T47D (cell line): ENCODE results near the gene SH2D7.

Source experiments
- DNase-seq, 2 experiments: peaks; one replicate each; pipeline versions ENCODE4 v3.0.0 to v3.0.0-alpha.2; 2011 to 2012; ENCODE audit warnings: low read depth in 1 of 2, low spot score in 1 of 2
- JUND ChIP-seq: IDR thresholded peaks from 2 replicates; pipeline ENCODE4 v1.6.1; 2012; ENCODE audit warnings: low read depth
- in situ Hi-C: cut with HindIII; loops from 2 replicates; pipeline ENCODE4 v1.10.0; 2016; ENCODE audit warnings: low sequenced_read_pairs, low pct_unique_long_range_greater_than_20kb

SH2D7 gene

DNA sequence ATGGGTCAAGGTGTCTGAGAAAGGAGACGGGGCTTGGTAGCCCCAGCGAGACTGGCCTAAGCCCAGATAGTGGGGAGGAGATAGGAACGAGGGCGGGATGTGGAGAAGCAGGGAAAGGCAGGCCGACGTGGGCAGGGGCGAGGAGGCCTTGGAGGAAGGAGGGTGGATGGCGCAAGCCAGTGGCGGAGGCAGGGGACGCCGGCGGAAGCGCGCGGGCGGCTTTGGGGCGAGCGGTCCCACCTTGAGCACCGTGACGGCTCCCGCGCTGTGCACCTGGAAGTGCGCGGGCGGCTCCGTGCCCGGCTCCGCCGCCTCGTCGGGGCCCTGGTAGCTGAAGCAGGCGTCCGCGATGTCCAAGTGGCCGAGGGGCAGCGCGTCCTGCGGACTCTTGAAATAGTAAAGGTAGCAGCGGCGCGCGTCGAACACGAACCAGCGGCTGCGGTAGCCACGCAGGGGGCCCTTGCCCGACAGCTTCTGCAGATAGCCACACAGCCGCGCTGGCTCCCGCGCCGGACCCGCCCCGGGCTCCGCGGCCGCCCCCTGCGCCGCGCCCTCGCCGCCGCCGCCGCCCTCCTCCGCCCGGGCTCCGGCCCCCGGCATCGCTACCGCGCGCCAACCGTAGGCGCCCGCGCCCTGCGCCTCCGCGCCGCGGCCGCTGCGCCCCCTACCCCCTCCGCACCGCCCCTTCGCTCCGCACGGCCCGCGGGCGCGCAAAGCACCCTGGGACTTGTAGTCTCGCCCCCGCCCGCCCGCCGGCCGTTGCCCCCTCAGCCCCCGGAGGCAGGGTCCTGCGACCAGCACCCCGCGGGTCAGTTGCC is 15.1 kb upstream of the SH2D7 start, which contains the start of gene TBC1D2B:
Gene TBC1D2B (minus strand): TSS at position 659 of the 818 bp plus-strand sequence. CDS start 59 bp downstream, at position 600.
- peak; percentile 33 to 42 for DNase-seq
- no peak for TF ChIP-seq JUND
- in situ Hi-C loops = no loop called here

DNA sequence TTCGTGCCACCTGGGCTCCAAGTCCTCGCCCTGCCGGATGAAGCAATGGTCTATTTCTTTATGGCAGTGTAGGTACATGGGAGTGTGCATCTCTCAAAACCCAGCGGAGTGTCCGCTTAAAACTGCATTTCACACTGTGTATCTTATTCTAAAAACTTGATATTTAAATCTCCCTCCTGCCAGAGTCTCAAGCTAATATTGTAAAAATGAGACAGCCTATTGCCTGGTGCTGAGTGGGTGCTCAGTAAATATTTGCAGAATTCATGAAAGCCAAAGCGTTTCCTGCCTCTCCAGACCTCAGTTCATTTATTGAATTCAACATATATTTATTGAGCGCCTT is 14.5 kb upstream of the SH2D7 start:
- in situ Hi-C loops = no loop called here
- DNase-seq = no peak
- no peak for TF ChIP-seq JUND

DNA sequence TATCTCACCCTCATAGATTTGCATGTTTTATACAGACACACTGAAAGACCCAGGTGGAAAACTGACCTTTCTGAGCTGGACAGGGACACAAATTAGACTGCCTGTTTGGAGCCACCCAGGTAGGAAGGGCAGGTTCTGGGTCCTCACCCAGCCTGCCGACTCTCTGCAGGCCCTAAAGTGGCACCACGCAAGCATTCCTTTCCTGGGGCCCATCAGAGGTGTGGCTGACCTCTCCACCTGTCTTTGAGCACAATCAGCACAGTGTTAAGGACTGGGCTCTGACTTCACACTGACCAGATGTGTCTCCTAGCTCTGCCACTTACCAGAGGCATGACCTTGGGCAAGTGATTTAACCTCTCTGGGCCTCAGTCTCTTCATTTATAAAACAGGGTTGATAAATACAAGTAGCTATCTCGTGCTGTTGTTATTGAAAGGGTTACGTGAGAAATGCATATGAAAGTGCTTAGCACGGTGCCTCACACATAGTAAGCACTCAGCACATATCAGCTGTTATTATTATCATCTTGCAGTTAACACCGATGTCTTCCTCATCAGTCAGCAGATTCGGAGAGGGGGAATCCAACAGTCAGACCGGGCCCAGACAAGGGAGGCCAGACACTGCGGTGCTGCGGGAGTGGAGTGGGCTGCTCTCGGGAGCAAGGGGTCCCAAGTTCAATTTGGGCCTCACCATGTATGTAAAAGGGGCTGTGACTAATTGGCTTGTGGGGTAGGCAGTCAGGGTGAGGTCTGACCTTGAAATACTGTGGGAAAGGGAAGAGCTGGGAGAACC is 12.9 kb upstream of the SH2D7 start:
- DNase-seq = no peak
- in situ Hi-C loops = no loop called here
- TF ChIP-seq JUND = no peak

DNA sequence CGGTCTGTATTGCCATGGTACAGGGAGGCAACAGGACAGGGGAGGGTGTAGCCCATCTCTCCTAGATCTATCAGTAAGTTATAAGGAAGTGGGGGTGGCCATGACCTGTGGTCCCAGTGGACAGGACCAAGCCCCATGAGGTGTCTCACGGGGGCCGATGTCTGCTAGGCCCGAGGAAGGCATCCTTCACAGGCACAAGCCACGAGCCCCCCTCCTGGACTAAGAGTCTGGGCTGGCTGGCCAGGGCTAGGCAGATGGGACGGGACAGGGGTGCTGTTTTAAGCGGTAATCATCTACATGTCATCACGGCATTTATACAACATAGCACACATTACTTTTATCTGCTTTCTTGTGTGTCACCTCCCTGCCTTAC is 12.3 kb upstream of the SH2D7 start:
- in situ Hi-C loops = no loop called here
- no peak for DNase-seq
- no peak for TF ChIP-seq JUND

DNA sequence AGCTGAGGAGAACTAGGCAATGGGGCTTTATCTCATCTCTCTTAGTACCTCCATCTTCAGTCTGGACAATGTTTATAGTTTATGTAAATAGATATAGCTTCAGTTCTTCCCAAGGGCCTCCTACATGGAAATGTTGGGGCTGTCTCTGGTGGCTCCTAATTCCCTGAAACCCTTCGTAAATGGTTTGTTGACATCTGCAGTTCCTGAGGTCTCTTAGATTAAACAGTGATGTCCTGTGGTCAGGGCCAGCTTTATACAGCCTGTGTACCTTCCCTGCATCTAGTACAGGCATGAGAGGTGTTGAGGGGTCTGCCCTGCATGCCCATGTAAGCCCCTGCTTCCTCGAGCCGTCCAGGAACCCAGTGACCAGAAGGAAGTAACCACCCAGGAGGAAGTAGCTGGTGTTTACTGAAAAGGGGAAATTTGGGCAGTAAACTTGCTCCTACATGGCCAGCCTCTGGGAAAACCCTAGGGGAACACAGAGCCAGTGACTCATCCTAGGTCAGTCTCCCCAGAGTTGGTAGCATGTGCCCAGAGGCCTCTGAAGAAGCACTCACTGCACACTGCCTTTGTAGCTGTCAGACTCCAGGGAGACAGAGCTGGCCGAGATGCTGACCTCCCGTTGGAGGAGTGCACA is 10.1 kb upstream of the SH2D7 start:
- in situ Hi-C loops = no loop called here
- TF ChIP-seq JUND = no peak
- DNase-seq = no peak

DNA sequence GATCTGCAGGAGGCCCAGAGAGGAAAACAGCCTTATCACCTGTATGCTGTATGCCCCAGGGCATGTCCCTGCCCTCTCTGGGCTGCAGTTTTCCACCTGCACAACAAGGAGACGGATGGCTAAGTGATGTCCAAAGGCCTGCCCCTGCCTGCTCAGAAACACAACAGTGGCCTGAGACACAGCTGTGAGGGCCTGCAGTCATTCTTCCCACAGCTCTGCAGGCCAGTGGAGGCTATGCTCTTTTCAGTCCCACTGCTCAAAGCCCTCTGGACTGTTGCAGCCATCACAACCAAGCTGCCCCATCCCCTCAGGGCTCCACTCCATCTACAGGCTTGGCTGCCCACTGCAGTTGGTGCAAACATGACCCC is 9.6 kb upstream of the SH2D7 start:
- no peak for DNase-seq
- in situ Hi-C loops = no loop called here
- TF ChIP-seq JUND = no peak

DNA sequence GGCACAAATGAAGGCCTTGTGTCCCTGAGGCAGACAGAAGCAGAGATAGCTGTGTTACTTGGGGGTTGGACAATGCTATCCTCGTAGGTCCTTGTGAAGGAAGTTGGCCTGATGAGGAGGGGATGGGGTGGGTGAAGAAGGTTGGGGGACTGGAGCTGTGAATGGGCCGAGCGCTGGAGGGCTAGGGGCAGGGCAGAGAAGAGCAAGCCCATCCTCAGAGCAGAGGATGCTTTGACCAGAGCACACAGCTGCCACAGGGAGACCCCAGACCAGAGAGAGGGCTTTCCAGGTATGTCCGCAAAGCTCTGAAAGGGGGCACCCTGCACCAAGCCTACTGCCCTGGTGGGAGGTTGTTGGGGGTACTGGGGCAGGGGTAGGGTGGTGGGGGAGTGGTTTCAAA is 9.2 kb upstream of the SH2D7 start:
- in situ Hi-C loops = no loop called here

DNA sequence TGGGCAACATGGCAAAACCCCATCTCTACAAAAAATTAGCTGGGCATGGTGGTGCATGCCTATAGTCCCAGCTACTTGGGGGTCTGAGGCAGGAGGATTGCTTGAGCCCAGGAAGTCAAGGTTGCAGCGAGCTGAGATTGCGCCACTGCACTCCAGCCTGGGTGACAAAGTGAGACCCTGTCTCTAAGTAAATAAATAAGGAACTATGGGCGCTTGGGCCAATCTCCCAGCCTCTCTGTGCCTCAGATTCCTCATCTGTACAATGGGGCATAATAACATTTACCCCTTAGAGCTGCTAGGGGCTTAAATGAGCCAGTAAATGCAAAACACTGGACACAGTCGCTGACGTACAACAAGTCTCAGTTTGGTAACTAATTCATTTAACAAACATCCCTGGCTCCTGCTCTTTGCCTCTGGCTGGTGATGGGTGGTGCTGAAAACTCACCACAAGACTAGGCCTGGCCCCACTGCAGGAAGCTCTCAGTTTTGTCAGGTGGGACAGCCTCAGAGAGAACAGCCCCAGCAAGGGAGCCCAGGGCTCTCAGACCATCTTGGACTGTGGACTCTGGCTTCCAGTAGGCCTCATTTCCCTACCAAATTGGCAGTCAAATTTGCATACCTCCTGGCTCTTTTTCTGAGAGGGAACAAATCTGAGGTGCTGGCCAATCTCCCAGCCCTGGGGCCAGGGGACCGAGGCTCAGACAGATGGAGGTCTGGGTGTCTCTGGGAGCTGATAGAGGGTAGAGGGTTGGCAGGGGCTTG is 8.5 kb upstream of the SH2D7 start:
- no peak for TF ChIP-seq JUND
- no peak for DNase-seq
- in situ Hi-C loops = no loop called here

More for the DNA sequence above, 9.2 kb upstream of the SH2D7 start:
- no peak for DNase-seq
- no peak for TF ChIP-seq JUND

DNA sequence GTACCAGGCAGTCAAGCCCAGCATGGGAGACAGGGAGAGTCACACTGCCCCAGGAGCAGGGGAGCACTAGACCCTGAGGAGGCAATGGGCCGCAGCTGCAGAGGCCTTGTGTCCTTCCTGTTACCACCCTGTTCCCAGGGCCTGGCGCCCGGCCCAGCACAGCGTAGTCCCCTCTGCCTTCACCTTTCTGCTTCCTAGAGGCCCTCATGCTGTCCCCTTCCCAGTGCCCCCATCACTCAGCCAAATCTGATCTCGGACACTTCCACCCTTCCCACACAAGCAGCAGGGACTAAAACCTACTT is 8.0 kb upstream of the SH2D7 start:
- in situ Hi-C loops = no loop called here
- DNase-seq = no peak

DNA sequence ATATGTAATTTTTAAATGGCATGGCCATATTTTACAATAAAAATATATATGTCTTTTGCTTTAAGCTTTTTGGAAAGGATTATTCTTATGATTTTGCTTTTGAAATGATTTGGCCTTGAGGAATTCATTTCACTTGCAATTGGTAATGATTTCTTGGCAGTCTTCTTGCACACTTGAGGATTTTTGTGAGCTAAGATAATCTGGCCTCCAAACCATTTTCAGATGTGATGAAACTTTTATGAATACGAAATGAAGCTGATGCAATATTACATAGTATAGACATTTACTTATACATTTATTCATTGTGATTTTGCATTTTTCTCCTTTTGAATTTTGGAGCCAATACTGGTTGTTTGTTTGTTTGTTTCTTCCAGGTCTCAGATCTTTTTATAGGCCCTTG is 6.4 kb upstream of the SH2D7 start:
- no peak for DNase-seq
- in situ Hi-C loops = no loop called here
- TF ChIP-seq JUND = no peak

More for the DNA sequence above, 8.0 kb upstream of the SH2D7 start:
- TF ChIP-seq JUND = no peak

DNA sequence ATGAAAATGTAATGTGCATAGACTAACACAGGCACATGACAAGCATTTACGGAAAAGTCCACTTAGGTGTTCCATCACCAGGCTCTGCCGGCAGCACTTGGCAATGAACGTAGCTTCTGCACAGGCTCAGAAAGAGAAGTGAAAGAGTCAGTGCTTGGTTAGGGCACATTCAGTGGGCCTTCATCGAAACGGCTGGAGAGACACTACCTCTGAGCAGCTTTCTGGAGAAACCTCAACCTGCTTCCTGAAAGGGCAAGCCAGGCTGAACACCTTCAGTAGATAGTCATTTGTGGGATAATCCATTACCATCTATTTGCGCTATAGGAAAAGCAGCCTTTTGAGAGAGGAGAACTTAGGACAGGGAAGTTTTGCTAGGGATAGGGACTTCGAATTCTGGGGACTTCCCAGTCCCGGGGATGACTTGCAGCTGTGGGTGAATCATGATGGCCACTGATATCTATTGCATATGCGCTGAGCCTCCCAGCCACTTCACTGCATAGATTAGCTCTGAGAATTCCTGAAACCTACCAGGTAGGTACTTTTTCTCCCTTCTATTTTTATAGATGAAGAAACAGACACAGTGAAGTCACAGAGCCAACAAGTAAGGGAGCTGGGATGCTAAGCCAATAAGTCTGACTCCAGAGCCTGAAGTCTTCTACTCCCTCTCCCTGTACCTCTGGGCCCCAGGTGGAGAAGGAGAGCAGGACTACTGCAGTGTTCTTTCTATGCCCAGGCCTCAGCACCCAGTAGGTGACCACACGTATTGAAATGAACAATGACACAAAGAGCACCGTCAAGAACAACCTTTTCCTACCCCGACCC is 4.2 kb upstream of the SH2D7 start:
- DNase-seq = no peak
- in situ Hi-C loops = no loop called here
- TF ChIP-seq JUND = no peak

DNA sequence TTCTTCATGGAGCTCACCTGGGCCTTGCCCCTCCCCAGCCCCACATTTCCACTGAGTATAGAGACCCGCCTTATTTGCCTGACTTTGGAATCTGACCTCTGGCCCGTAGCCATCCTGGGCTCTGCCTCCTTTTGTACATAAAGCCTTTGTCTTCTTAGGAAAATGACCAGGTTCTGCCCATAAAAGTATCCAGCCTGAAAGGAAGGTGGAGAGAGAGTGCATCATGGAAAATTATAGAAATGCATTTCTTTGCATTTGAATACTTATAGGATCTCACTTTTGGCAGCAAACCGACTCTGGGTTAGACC is 3.6 kb upstream of the SH2D7 start:
- TF ChIP-seq JUND = no peak
- DNase-seq = no peak
- in situ Hi-C loops = no loop called here
